HCT116 (cell line): ENCODE measurements around the gene AQP7. TPM values are rescaled to one million over a fixed set of nuclear protein-coding genes. Genes with fewer than 3 reads are reported as not detected.
A peak's percentile ranks its signal among the peaks of the same experiment; 100 is the strongest.

Experiments used
- ATAC-seq: fragments of 200-7000 bp; cut with Tn5 transposase; 2 replicates; pipeline ENCODE4 v1.9.1; 2020; ENCODE audit warnings: mild to moderate bottlenecking, moderate library complexity
- BruUV-seq: library from RNA; stranded (reverse); fragments of 400-500 nt; replicated peaks from 2 replicates; lab custom pipeline; 2021; lab: Mats Ljungman, UMichigan
- CTCF ChIA-PET: fragments of 300-600 bp; sonication (Branson Sonifier 250); formaldehyde crosslinking; loops from one replicate; lab custom pipeline; 2021; ENCODE audit warnings: antibody characterized with exemption; lab: Charles Lee
- POLR2A ChIA-PET: fragments of 300-600, 350-600 bp; sonication (Branson Sonifier 250); formaldehyde crosslinking; loops from one replicate; lab custom pipeline; 2021; ENCODE audit warnings: antibody characterized with exemption; lab: Charles Lee
- RAD21 ChIA-PET, 2 experiments: fragments of 300-600 bp; sonication (Branson Sonifier 250); formaldehyde crosslinking; loops; one replicate each; lab custom pipeline; 2023; ENCODE audit warnings: low total read pairs in 2 of 2; ENCODE audit not compliant: uncharacterized antibody in 2 of 2, unreplicated experiment in 2 of 2, low non-redundant PET in 1 of 2; lab: Charles Lee
- DNase-seq: peaks from one replicate; pipeline ENCODE4 v3.0.0-alpha.2; 2010; ENCODE audit warnings: low read depth, low spot score
- H2AFZ ChIP-seq: fragments of 200-600 bp; shearing (Covaris generic), sonication (generic); 2 replicates; pipeline ENCODE4 v1.6.1; 2017; ENCODE audit warnings: low read depth, mixed run types, mixed read lengths, antibody characterized with exemption, low read length; ENCODE audit not compliant: poor library complexity, severe bottlenecking
- H3K27ac ChIP-seq: 2 replicates; pipeline ENCODE4 v1.5.1; 2012; ENCODE audit warnings: low read depth, low read length
- H3K27me3 ChIP-seq: fragments of 200-600 bp; sonication (generic); 2 replicates; pipeline ENCODE4 v1.6.1; 2016; ENCODE audit warnings: mixed run types, low read length, mixed read lengths; ENCODE audit not compliant: insufficient read depth
- H3K36me3 ChIP-seq, 2 experiments: fragments of 200-500 bp in 1 of 2; fragments of 200-600 bp in 1 of 2; sonication (Bioruptor generic) in 1 of 2; sonication (generic) in 1 of 2; 2 replicates each; pipeline versions ENCODE4 v1.5.1 to v1.6.1; 2014 to 2016; ENCODE audit warnings: low read length in 2 of 2, inconsistent platforms in 1 of 2, mixed read lengths in 1 of 2, mixed run types in 1 of 2; ENCODE audit not compliant: insufficient read depth in 2 of 2, control insufficient read depth in 1 of 2
- H3K4me1 ChIP-seq, 2 experiments: fragments of 200-600 bp in 1 of 2; sonication (generic) in 1 of 2; 2 replicates each; pipeline versions ENCODE4 v1.5.1 to v1.6.1; 2012 to 2017; ENCODE audit warnings: low read length in 2 of 2, inconsistent platforms in 1 of 2, mild to moderate bottlenecking in 1 of 2, mixed read lengths in 1 of 2, mixed run types in 1 of 2, moderate library complexity in 1 of 2; ENCODE audit not compliant: insufficient read depth in 2 of 2, control insufficient read depth in 1 of 2
- H3K4me2 ChIP-seq: fragments of 200-600 bp; sonication (generic); 2 replicates; pipeline ENCODE4 v1.6.1; 2017; ENCODE audit warnings: mixed run types, low read length, mixed read lengths
- H3K4me3 ChIP-seq, 2 experiments: fragments of 200-600 bp in 1 of 2; sonication (generic) in 1 of 2; replicated peaks in 1 of 2; 2 replicates each; pipeline ENCODE4 v1.5.1; 2011 to 2016; ENCODE audit warnings: low read length in 2 of 2, control low read depth in 1 of 2, low read depth in 1 of 2, mild to moderate bottlenecking in 1 of 2, mixed read lengths in 1 of 2, mixed run types in 1 of 2
- H3K79me2 ChIP-seq: fragments of 200-600 bp; sonication (generic); 2 replicates; pipeline ENCODE4 v1.6.1; 2017; ENCODE audit warnings: mild to moderate bottlenecking, mixed run types, low read length, moderate library complexity, mixed read lengths; ENCODE audit not compliant: insufficient read depth
- H3K9ac ChIP-seq: fragments of 200-600 bp; sonication (generic); 2 replicates; pipeline ENCODE4 v1.6.1; 2016; ENCODE audit warnings: low read length, mixed read lengths
- H3K9me2 ChIP-seq: fragments of 200-600 bp; sonication (generic), shearing (Covaris generic); 2 replicates; pipeline ENCODE4 v1.6.1; 2017; ENCODE audit warnings: mixed run types, mild to moderate bottlenecking, moderate library complexity; ENCODE audit not compliant: insufficient read depth
- H3K9me3 ChIP-seq, 2 experiments: fragments of 200-500 bp in 1 of 2; fragments of 200-600 bp in 1 of 2; sonication (Bioruptor generic) in 1 of 2; sonication (generic) in 1 of 2; 2 replicates each; pipeline ENCODE4 v1.6.1; 2014 to 2017; ENCODE audit warnings: low read length in 2 of 2, mixed read lengths in 2 of 2, inconsistent platforms in 1 of 2, low read depth in 1 of 2, mild to moderate bottlenecking in 1 of 2, mixed run types in 1 of 2, moderate library complexity in 1 of 2; ENCODE audit not compliant: control insufficient read depth in 1 of 2, insufficient read depth in 1 of 2
- H4K20me1 ChIP-seq: fragments of 200-600 bp; sonication (generic), shearing (Covaris generic); 2 replicates; pipeline ENCODE4 v1.6.1; 2017; ENCODE audit warnings: mixed run types, mild to moderate bottlenecking, moderate library complexity; ENCODE audit not compliant: insufficient read depth
- CEBPB ChIP-seq: IDR thresholded peaks from 2 replicates; pipeline ENCODE4 v1.6.1; 2012; ENCODE audit warnings: low read depth
- CTCF ChIP-seq, 3 experiments: fragments of 200-600 bp in 1 of 3; sonication (generic) in 1 of 3; IDR thresholded peaks in 2 of 3; conservative IDR thresholded peaks in 1 of 3; 2 replicates each; pipeline ENCODE4 v1.5.1; 2012 to 2017; ENCODE audit warnings: low read depth in 2 of 3, low read length in 2 of 3, antibody characterized with exemption in 1 of 3, borderline replicate concordance in 1 of 3, control low read depth in 1 of 3, mild to moderate bottlenecking in 1 of 3, mixed read lengths in 1 of 3, mixed run types in 1 of 3, moderate library complexity in 1 of 3; ENCODE audit not compliant: insufficient read depth in 1 of 3
- EGR1 ChIP-seq: IDR thresholded peaks from 2 replicates; pipeline ENCODE4 v1.6.1; 2012; ENCODE audit warnings: low read depth
- EZH2phosphoT487 ChIP-seq: fragments of 200-600 bp; IDR thresholded peaks from 2 replicates; pipeline ENCODE4 v1.6.1; 2018; ENCODE audit warnings: antibody characterized with exemption, borderline replicate concordance
- FOSL1 ChIP-seq: IDR thresholded peaks from 2 replicates; pipeline ENCODE4 v1.6.1; 2012; ENCODE audit warnings: low read depth
- JUND ChIP-seq: IDR thresholded peaks from 2 replicates; pipeline ENCODE4 v1.6.1; 2012
- RAD21 ChIP-seq: IDR thresholded peaks from 2 replicates; pipeline ENCODE4 v1.6.1; 2012; ENCODE audit warnings: low read depth, mild to moderate bottlenecking
- SRF ChIP-seq: IDR thresholded peaks from 2 replicates; pipeline ENCODE4 v1.6.1; 2012; ENCODE audit warnings: low read depth
- ZFX ChIP-seq: fragments of 450-650 bp; IDR thresholded peaks from 2 replicates; pipeline ENCODE4 v1.6.1; 2017
- intact Hi-C: fragments of 100-400 bp; cut with micrococcal nuclease; formaldehyde crosslinking; loops from 2 replicates; pipeline ENCODE4 v1.10.0; 2022
- total RNA-seq: library from RNA; stranded (reverse); gene quantifications from one replicate; pipeline ENCODE4 v1.2.1, GENCODE V29; 2021; ENCODE audit not compliant: unreplicated experiment
- TF ChIP-seq, protein P1 (sequence below): IDR thresholded peaks from 2 replicates; pipeline ENCODE4 v1.6.1; 2012
- TF ChIP-seq, protein P2 (sequence below): IDR thresholded peaks from 2 replicates; pipeline ENCODE4 v1.6.1; 2011; ENCODE audit warnings: mild to moderate bottlenecking, low read length, moderate library complexity; ENCODE audit not compliant: insufficient replicate concordance; ENCODE audit errors: extremely low read depth
- TF ChIP-seq, protein P3 (sequence below): IDR thresholded peaks from 2 replicates; pipeline ENCODE4 v1.6.1; 2012; ENCODE audit warnings: low read depth

The AQP7 gene
- total RNA-seq, 1 experiment from 2014 or later: 0.96 TPM

DNA sequence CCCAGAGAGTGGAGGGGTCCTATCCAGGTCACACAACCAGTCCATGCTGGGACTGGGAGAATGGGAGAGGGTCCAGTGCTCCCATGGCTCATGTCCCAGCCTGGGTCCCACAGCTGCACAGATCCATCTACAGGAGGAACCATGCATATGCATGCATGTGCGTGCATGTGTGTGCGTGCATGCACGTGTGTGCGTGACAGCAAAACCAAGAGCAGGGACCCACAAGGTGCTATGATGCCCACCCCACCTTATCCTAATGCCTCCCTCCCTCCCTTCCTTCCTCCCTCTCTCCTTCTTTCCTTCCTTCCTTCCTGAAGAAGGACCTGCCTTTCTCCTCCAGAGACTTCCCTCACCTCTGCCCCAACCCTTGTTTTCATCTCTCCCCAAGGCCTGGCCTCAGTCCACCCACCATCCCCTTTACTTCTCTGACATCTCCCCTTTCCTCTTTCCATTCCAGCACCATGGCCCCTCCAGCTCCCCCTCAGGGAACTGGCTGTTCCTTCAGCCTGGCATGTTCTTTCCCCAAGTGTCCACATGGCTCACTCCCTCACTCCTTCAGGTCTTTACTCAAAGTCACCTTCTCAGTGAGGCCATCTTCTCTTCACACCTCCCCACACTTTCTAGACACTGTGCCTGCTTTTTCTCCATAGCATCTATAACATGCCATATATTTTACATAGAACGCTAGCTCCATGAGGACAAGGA, 21.8 kb downstream of the AQP7 start:
- ATAC-seq (peak; percentile 38), DNase-seq (no peak)
- TF ChIP-seq, protein P1, sequence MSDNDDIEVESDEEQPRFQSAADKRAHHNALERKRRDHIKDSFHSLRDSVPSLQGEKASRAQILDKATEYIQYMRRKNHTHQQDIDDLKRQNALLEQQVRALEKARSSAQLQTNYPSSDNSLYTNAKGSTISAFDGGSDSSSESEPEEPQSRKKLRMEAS: no peak
- no peak for TF ChIP-seq SRF
- TF ChIP-seq EZH2phosphoT487: no peak
- no peak for TF ChIP-seq FOSL1
- no peak for TF ChIP-seq CTCF (IDR thresholded peaks at IDR 0.05 in 2 of 3, conservative IDR thresholded peaks at IDR 0.05 in 1 of 3; ENCODE audit: borderline replicate concordance in 1 of 3, insufficient read depth in 1 of 3, low read depth in 2 of 3, low read length in 2 of 3)
- TF ChIP-seq, protein P2, sequence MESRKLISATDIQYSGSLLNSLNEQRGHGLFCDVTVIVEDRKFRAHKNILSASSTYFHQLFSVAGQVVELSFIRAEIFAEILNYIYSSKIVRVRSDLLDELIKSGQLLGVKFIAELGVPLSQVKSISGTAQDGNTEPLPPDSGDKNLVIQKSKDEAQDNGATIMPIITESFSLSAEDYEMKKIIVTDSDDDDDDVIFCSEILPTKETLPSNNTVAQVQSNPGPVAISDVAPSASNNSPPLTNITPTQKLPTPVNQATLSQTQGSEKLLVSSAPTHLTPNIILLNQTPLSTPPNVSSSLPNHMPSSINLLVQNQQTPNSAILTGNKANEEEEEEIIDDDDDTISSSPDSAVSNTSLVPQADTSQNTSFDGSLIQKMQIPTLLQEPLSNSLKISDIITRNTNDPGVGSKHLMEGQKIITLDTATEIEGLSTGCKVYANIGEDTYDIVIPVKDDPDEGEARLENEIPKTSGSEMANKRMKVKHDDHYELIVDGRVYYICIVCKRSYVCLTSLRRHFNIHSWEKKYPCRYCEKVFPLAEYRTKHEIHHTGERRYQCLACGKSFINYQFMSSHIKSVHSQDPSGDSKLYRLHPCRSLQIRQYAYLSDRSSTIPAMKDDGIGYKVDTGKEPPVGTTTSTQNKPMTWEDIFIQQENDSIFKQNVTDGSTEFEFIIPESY: no peak
- no peak for TF ChIP-seq EGR1
- no peak for TF ChIP-seq JUND
- TF ChIP-seq, protein P3, sequence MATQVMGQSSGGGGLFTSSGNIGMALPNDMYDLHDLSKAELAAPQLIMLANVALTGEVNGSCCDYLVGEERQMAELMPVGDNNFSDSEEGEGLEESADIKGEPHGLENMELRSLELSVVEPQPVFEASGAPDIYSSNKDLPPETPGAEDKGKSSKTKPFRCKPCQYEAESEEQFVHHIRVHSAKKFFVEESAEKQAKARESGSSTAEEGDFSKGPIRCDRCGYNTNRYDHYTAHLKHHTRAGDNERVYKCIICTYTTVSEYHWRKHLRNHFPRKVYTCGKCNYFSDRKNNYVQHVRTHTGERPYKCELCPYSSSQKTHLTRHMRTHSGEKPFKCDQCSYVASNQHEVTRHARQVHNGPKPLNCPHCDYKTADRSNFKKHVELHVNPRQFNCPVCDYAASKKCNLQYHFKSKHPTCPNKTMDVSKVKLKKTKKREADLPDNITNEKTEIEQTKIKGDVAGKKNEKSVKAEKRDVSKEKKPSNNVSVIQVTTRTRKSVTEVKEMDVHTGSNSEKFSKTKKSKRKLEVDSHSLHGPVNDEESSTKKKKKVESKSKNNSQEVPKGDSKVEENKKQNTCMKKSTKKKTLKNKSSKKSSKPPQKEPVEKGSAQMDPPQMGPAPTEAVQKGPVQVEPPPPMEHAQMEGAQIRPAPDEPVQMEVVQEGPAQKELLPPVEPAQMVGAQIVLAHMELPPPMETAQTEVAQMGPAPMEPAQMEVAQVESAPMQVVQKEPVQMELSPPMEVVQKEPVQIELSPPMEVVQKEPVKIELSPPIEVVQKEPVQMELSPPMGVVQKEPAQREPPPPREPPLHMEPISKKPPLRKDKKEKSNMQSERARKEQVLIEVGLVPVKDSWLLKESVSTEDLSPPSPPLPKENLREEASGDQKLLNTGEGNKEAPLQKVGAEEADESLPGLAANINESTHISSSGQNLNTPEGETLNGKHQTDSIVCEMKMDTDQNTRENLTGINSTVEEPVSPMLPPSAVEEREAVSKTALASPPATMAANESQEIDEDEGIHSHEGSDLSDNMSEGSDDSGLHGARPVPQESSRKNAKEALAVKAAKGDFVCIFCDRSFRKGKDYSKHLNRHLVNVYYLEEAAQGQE: no peak
- TF ChIP-seq RAD21: no peak
- TF ChIP-seq CEBPB: no peak
- no peak for TF ChIP-seq ZFX
- Histone ChIP-seq H3K4me3 (no peak overlapping the region), H4K20me1 (no peaks in the 10 kb centered on the region), H3K4me2 (no peak overlapping the region), H3K9ac (no peak overlapping the region), H3K9me2 (no peaks in the 10 kb centered on the region), H3K27me3 (no peaks in the 10 kb centered on the region), H3K36me3 (no peaks in the 10 kb centered on the region), H2AFZ (no peak overlapping the region), H3K4me1 (peaks cover 14 to 20% of the 10 kb centered on the region in 2 experiments), H3K9me3 (no peaks in the 10 kb centered on the region), H3K27ac (no peak overlapping the region), H3K79me2 (no peaks in the 10 kb centered on the region)
- no TSS peak for BruUV-seq
- ChIA-PET CTCF (interaction anchor here (1.4 to 2.2 kb wide), 3 partner anchors 35 to 86 kb away, joined by 3 to 5 read pairs (median 4); no protein-coding TSS in a partner anchor), RAD21 (no interaction called here), POLR2A (no interaction called here)
- intact Hi-C loops: no loop called here
